WTC11 (cell line): ENCODE results near the gene TBC1D20.

Experiments used
- CREB1 ChIP-seq: sonication (generic); formaldehyde crosslinking; IDR thresholded peaks from 2 replicates; pipeline ENCODE4 v1.8.0; 2023; ENCODE audit warnings: mild to moderate bottlenecking, missing genetic modification reagents
- ETV6 ChIP-seq: sonication (generic); formaldehyde crosslinking; IDR thresholded peaks from 2 replicates; pipeline ENCODE4 v1.8.1; 2022; ENCODE audit warnings: mild to moderate bottlenecking, missing genetic modification reagents
- MYBL2 ChIP-seq: sonication (generic); formaldehyde crosslinking; IDR thresholded peaks from 2 replicates; pipeline ENCODE4 v1.8.1; 2023; ENCODE audit warnings: mild to moderate bottlenecking, moderate library complexity, missing genetic modification reagents
- SP1 ChIP-seq: sonication (generic); formaldehyde crosslinking; conservative IDR thresholded peaks from 2 replicates; pipeline ENCODE4 v1.8.1; 2022; ENCODE audit warnings: missing genetic modification reagents
- TP53 ChIP-seq: sonication (generic); formaldehyde crosslinking; IDR thresholded peaks from 2 replicates; pipeline ENCODE4 v1.8.1; 2023; ENCODE audit warnings: mild to moderate bottlenecking, missing genetic modification reagents
- ZNF423 ChIP-seq: fragments of 250-450 bp; sonication (Bioruptor Pico); IDR thresholded peaks from 2 replicates; pipeline ENCODE4 v2.1.2; 2022; ENCODE audit warnings: mild to moderate bottlenecking, moderate library complexity
- TF ChIP-seq, protein P1 (sequence below): fragments of 200-600 bp; IDR thresholded peaks from 2 replicates; pipeline ENCODE4 v1.8.0; 2022; ENCODE audit warnings: antibody characterized with exemption
- TF ChIP-seq, protein P2 (sequence below): fragments of 250-450 bp; sonication (Bioruptor Pico); IDR thresholded peaks from 2 replicates; pipeline ENCODE4 v1.9.0; 2021; ENCODE audit warnings: mild to moderate bottlenecking
- TF ChIP-seq, protein P3 (sequence below): sonication (generic); formaldehyde crosslinking; conservative IDR thresholded peaks from 2 replicates; pipeline ENCODE4 v1.8.1; 2022; ENCODE audit warnings: mild to moderate bottlenecking, missing genetic modification reagents
- TF ChIP-seq, protein P4 (sequence below): sonication (generic); formaldehyde crosslinking; IDR thresholded peaks from 2 replicates; pipeline ENCODE4 v1.8.1; 2023; ENCODE audit warnings: mild to moderate bottlenecking, missing genetic modification reagents, borderline replicate concordance
- TF ChIP-seq, protein P5 (sequence below): sonication (generic); formaldehyde crosslinking; IDR thresholded peaks from 2 replicates; pipeline ENCODE4 v1.8.0; 2022; ENCODE audit warnings: mild to moderate bottlenecking, missing genetic modification reagents
- TF ChIP-seq, protein P6 (sequence below): fragments of 250-450 bp; sonication (Bioruptor Pico); IDR thresholded peaks from 2 replicates; pipeline ENCODE4 v2.1.2; 2022; ENCODE audit warnings: mild to moderate bottlenecking, moderate library complexity

DNA sequence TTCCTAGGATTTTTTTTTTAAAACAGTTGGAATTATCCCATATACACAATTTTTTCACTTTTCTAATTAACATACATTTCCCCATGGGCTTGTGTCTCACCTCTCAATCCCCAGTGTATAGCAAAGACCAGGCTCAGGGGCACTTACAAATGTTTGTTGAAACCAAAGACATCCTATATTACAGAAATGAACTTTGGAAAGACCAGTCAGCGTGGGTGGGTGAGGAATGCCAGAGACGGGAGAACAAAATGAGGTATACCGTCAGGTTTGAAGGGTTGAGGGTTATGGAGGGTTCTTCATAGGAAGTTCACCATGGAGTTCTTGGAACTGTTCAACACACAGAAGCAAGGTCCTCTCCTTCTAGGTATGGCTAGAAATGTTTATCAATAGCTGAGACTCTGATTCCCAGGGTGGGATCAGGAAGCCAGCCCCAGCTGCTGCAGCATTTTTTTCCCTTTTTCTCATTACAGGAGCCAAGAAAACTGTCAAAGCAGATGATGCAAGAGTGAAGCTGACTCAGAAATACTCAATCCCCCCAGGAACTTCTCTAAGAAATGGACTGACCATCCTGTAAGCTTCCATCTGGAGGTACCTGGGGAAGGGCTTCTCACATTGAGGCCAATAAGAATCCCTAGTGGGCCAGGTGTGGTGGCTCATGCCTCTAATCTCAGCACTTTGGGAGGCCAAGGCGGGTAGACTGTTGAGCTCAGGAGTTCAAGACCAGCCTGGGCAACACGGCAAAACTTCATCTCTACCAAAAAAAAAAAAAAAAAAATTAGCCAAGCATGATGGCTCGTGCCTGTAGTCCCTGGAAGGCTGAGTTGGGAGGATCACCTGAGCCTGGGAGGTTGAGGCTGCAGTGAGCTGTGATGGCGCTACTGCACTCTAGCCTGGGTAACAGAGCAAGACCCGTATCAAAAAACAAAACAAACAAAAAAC lies 15.9 kb upstream of the TBC1D20 start:
- TF ChIP-seq, protein P1, sequence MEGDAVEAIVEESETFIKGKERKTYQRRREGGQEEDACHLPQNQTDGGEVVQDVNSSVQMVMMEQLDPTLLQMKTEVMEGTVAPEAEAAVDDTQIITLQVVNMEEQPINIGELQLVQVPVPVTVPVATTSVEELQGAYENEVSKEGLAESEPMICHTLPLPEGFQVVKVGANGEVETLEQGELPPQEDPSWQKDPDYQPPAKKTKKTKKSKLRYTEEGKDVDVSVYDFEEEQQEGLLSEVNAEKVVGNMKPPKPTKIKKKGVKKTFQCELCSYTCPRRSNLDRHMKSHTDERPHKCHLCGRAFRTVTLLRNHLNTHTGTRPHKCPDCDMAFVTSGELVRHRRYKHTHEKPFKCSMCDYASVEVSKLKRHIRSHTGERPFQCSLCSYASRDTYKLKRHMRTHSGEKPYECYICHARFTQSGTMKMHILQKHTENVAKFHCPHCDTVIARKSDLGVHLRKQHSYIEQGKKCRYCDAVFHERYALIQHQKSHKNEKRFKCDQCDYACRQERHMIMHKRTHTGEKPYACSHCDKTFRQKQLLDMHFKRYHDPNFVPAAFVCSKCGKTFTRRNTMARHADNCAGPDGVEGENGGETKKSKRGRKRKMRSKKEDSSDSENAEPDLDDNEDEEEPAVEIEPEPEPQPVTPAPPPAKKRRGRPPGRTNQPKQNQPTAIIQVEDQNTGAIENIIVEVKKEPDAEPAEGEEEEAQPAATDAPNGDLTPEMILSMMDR: no peak; the same call in 1 of the 2 replicates
- TF ChIP-seq SP1 (CRISPR knock-in tag) (no peak), ETV6 (CRISPR knock-in tag) (no peak), TP53 (no peak), CREB1 (CRISPR knock-in tag) (no peak), MYBL2 (CRISPR knock-in tag) (no peak), ZNF423 (CRISPR knock-in tag) (no peak)
- TF ChIP-seq, protein P2, sequence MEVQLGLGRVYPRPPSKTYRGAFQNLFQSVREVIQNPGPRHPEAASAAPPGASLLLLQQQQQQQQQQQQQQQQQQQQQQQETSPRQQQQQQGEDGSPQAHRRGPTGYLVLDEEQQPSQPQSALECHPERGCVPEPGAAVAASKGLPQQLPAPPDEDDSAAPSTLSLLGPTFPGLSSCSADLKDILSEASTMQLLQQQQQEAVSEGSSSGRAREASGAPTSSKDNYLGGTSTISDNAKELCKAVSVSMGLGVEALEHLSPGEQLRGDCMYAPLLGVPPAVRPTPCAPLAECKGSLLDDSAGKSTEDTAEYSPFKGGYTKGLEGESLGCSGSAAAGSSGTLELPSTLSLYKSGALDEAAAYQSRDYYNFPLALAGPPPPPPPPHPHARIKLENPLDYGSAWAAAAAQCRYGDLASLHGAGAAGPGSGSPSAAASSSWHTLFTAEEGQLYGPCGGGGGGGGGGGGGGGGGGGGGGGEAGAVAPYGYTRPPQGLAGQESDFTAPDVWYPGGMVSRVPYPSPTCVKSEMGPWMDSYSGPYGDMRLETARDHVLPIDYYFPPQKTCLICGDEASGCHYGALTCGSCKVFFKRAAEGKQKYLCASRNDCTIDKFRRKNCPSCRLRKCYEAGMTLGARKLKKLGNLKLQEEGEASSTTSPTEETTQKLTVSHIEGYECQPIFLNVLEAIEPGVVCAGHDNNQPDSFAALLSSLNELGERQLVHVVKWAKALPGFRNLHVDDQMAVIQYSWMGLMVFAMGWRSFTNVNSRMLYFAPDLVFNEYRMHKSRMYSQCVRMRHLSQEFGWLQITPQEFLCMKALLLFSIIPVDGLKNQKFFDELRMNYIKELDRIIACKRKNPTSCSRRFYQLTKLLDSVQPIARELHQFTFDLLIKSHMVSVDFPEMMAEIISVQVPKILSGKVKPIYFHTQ (CRISPR knock-in tag): no peak
- TF ChIP-seq, protein P3, sequence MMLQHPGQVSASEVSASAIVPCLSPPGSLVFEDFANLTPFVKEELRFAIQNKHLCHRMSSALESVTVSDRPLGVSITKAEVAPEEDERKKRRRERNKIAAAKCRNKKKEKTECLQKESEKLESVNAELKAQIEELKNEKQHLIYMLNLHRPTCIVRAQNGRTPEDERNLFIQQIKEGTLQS: no peak
- TF ChIP-seq, protein P4, sequence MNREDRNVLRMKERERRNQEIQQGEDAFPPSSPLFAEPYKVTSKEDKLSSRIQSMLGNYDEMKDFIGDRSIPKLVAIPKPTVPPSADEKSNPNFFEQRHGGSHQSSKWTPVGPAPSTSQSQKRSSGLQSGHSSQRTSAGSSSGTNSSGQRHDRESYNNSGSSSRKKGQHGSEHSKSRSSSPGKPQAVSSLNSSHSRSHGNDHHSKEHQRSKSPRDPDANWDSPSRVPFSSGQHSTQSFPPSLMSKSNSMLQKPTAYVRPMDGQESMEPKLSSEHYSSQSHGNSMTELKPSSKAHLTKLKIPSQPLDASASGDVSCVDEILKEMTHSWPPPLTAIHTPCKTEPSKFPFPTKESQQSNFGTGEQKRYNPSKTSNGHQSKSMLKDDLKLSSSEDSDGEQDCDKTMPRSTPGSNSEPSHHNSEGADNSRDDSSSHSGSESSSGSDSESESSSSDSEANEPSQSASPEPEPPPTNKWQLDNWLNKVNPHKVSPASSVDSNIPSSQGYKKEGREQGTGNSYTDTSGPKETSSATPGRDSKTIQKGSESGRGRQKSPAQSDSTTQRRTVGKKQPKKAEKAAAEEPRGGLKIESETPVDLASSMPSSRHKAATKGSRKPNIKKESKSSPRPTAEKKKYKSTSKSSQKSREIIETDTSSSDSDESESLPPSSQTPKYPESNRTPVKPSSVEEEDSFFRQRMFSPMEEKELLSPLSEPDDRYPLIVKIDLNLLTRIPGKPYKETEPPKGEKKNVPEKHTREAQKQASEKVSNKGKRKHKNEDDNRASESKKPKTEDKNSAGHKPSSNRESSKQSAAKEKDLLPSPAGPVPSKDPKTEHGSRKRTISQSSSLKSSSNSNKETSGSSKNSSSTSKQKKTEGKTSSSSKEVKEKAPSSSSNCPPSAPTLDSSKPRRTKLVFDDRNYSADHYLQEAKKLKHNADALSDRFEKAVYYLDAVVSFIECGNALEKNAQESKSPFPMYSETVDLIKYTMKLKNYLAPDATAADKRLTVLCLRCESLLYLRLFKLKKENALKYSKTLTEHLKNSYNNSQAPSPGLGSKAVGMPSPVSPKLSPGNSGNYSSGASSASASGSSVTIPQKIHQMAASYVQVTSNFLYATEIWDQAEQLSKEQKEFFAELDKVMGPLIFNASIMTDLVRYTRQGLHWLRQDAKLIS (CRISPR knock-in tag): no peak
- TF ChIP-seq, protein P5, sequence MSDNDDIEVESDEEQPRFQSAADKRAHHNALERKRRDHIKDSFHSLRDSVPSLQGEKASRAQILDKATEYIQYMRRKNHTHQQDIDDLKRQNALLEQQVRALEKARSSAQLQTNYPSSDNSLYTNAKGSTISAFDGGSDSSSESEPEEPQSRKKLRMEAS (CRISPR knock-in tag): no peak
- TF ChIP-seq, protein P6, sequence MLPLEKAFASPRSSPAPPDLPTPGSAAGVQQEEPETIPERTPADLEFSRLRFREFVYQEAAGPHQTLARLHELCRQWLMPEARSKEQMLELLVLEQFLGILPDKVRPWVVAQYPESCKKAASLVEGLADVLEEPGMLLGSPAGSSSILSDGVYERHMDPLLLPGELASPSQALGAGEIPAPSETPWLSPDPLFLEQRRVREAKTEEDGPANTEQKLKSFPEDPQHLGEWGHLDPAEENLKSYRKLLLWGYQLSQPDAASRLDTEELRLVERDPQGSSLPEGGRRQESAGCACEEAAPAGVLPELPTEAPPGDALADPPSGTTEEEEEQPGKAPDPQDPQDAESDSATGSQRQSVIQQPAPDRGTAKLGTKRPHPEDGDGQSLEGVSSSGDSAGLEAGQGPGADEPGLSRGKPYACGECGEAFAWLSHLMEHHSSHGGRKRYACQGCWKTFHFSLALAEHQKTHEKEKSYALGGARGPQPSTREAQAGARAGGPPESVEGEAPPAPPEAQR (CRISPR knock-in tag): no peak
